A549 (cell line): ENCODE data around the gene ATMIN.

Source experiments
- BCL3 ChIP-seq: fragments of >200 bp; sonication (Bioruptor Twin); formaldehyde crosslinking; IDR thresholded peaks from 3 replicates; pipeline ENCODE4 v1.6.1; 2016
- CEBPB ChIP-seq, 2 experiments: fragments of >200 bp in 1 of 2; sonication (Bioruptor Twin) in 1 of 2; formaldehyde crosslinking in 1 of 2; IDR thresholded peaks; 2 replicates each; pipeline ENCODE4 v1.6.1; 2012 to 2016
- CTCF ChIP-seq: fragments of >200 bp; sonication (Bioruptor Twin); formaldehyde crosslinking; IDR thresholded peaks from 3 replicates; pipeline ENCODE4 v1.5.1; 2016
- HDAC2 ChIP-seq: fragments of 200-600 bp; sonication (generic); IDR thresholded peaks from 2 replicates; pipeline ENCODE4 v1.6.1; 2016
- MAFK ChIP-seq: fragments of 450-650 bp; IDR thresholded peaks from 2 replicates; pipeline ENCODE4 v1.6.1; 2014; ENCODE audit not compliant: partially characterized antibody
- PBX3 ChIP-seq: IDR thresholded peaks from 2 replicates; pipeline ENCODE4 v1.6.1; 2012
- POLR2AphosphoS2 ChIP-seq: conservative IDR thresholded peaks from 2 replicates; pipeline ENCODE4 v1.6.1; 2012; ENCODE audit warnings: low read length, improper control_type of control experiment, inconsistent platforms
- USF2 ChIP-seq: fragments of 450-650 bp; IDR thresholded peaks from 2 replicates; pipeline ENCODE4 v1.6.1; 2014; ENCODE audit warnings: antibody characterized with exemption

GRCh38 chr16:81041696-81042095, 6.1 kb downstream of the ATMIN start:
- TF ChIP-seq USF2 (no peak), MAFK (no peak), BCL3 (no peak), PBX3 (no peak), CTCF (no peak), POLR2AphosphoS2 (no peak), HDAC2 (no peak), CEBPB (IDR thresholded peaks at IDR 0.05) (no peak)
